ENCODE measurements around the gene MED15.

Gene MED15

GRCh38 chr22:20573833-20574615 is 66.6 kb downstream of the MED15 start:
- no peak for DNase-seq

DNA sequence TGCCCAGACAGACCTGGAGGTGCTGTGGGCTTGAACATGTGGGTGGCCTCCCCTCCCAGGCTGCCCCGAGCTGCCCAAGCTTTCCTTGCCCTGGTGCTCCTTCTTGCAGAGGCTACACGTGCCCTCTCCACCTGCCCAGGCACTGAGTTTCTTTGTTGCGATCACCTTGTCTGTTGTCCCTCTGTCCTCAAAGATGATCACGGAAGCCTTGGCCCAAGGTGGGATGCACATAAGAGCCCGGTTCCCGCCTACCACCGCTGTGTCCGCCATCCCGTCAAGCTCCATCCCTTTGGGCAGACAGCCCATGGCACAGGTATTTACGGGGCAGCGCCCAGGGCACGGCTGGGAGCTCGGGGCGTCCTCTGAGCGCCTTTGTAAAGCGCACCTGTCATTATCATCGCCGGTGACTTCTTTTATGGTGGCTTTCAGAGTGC is 67.5 kb downstream of the MED15 start:
- no peak for DNase-seq

- no peak for DNase-seq
Observed at GRCh38 chr22:20575724-20576444, 68.5 kb downstream of the MED15 start.

DNA sequence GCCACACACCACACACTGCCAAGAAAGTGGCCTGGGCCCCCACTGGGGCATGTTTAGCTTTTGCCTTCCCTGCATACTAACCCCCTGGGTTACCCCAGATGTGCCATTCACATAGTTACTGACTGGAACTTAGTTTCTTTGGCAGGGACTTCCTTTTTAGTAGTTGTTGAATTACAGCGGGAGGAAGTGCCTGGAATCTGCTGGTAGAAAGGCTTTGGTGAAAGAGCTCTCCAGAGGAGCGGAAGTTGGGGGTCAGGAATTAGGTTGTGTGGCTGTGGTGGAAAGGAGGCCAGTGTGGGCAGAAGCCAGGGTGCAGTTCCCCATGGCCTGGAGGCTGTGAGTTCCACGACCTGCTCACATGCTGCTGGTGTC is 69.0 kb downstream of the MED15 start:
- DNase-seq, result no peak

- DNase-seq, result no peak
Observed at GRCh38 chr22:20577045-20577444, 69.6 kb downstream of the MED15 start.

DNA sequence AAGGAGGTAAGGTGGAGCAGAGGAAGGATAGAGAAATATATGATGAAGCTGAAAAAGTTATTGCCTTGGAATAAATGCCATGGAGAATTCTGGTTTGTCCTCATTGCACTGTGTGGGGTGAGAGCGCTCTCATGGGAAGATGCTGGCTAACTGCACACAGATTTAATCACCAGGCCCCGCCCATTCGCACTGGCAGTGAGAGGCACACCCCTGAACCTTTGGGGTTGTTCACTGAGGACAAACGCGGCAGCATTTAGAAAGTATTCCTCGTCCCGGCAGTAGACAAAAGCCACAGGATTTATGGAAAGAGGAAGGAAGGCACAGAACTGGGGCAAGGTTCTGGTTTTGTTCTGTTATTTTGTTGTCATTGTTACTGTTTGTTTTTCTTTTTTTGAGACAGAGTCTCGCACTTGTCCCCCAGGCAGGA is 70.2 kb downstream of the MED15 start:
- no peak for DNase-seq

- no peak for DNase-seq
Observed at GRCh38 chr22:20578192-20578591, 70.8 kb downstream of the MED15 start.

GRCh38 chr22:20578707-20579106 is 71.3 kb downstream of the MED15 start:
- DNase-seq, result no peak

- DNase-seq, result no peak
Observed at GRCh38 chr22:20579273-20580120, 72.1 kb downstream of the MED15 start.

DNA sequence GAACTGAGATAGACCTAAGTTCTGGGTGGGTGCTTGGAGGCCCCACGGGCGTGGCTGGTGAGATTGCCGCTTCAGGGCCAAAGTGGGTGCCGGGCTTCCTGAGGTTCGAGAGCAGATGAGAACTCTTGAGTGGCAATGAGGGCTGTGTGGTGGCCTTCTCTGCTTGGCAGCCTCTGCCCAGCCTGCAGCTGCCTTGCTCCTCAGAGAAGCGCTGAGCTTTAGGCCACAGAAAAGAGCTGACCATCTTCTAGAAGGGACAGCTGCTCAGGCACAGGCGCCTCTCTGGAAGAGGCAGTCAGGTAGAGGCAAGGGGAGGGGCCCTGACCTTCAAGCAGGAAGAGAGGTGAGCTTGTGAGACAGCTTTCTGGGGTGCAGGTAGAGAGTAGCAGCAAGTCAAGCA is 72.8 kb downstream of the MED15 start:
- no peak for DNase-seq

- DNase-seq, result no peak
Observed at GRCh38 chr22:20580611-20581502, 73.4 kb downstream of the MED15 start.

DNA sequence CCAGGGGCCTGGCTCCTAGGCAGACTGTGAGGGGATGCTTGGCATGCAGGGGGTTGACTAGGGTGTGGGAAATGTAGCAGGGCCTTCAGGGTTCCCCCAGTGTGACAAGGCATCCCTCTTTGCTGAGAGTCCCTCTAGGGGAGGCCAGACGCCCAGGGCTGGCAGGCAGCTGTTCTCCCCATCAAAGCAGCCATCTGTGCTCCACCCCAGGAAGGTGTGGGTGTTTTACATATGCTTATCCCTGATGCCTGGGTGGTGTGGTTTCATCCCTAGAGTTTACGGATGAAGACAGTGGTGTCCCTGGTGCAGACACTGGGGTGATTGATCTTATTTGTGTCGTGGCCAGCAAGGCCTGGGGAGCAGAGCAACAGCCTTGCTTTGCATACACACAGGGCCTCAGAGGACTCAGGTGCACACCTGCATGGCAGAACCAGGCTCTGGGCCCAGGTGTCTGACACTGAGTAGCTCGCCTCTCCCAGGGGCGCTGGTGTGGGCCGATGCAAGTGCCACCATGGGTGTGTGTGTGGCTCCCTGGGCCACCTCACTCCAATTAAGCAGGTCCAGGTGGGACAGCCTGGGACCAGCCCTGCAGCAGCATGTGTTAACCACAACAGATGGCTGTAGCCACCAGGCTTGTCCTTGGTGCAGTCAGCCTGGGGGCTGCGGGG is 74.2 kb downstream of the MED15 start:
- no peak for DNase-seq

GRCh38 chr22:20582171-20582511 is 74.7 kb downstream of the MED15 start:
- no peak for DNase-seq

DNA sequence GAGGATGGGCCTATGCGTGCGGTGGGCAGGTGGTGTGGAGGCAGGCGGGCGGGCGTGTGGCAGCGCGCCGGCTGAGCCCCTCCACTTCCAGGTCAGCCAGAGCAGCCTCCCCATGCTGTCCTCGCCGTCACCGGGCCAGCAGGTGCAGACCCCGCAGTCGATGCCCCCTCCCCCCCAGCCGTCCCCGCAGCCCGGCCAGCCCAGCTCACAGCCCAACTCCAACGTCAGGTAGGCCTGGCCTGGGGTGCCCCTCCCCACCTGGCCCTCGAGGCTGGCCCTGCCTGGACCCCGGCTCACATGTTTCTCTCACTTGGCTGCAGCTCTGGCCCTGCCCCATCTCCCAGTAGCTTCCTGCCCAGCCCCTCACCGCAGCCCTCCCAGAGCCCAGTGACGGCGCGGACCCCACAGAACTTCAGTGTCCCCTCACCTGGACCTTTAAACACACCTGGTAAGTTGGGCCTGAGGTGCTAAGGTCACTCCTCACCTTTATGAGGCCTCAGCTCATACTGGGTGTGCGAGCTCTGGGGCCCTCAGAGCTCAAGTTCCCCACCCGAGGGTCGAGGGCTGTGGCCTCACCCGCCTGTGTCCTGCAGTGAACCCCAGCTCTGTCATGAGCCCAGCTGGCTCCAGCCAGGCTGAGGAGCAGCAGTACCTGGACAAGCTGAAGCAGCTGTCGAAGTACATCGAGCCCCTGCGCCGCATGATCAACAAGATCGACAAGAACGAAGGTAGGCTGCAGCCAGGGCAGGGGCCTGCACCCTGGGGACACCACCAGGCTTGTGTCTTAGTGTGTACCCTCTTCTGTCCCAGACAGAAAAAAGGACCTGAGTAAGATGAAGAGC is 75.3 kb downstream of the MED15 start:
- DNase-seq, result no peak

DNA sequence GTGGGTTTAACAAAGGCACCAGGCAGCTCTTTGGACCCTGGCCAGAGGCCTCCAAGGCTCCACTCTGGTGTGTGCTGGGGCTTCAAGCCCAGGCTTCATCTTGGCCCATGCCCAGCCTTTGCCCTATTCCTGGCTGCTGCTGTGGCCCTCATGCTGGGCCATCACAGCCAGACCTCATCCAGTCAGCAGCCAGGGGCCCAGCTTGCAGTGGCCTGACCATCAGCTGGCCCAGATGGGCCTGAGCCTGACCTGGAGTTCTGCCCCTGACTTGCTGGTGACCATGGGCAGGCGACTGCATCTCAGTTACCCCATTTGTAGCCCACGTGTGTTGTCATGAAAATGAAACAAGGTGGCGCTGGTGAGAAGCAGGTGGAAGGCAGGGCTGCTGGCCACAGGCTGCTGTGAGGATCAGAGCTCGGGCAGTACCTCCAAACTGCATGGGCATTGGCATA is 76.1 kb downstream of the MED15 start:
- no peak for DNase-seq

- no peak for DNase-seq
Observed at GRCh38 chr22:20584029-20584871, 76.8 kb downstream of the MED15 start.

DNA sequence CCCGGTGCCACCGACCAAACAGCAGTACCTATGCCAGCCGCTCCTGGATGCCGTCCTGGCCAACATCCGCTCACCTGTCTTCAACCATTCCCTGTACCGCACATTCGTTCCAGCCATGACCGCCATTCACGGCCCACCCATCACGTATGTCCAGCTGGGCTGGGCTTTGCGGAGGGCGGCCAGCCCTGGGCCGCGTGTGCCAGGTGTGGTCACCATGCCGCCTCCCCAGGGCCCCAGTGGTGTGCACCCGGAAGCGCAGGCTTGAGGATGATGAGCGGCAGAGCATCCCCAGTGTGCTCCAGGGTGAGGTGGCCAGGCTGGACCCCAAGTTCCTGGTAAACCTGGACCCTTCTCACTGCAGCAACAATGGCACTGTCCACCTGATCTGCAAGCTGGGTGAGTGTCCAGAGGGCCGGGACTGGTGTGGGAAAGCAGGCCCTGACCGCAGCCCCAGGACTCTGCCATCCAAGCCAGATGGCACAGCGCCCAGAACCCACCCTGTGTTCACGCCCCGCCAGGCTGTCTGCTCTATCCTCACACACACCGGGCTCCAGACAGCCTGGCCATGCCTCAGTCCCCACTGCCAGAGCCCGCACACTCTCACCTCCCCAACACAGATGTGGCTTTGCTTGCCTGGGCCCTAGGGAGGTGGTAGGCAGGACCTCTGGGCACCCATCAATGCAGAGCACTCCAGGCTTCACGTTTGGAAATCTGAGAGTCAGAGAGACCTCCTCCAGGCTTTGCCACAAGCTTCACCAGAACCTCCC is 77.6 kb downstream of the MED15 start:
- no peak for DNase-seq

- DNase-seq, result no peak
Observed at GRCh38 chr22:20585639-20586402, 78.4 kb downstream of the MED15 start.
